Hepatocyte (in vitro differentiated cells): ENCODE results near the gene MIOX. TPM values are rescaled to one million over a fixed set of nuclear protein-coding genes. Genes with fewer than 3 reads are reported as not detected.

Experiments
- DNase-seq: peaks from one replicate; pipeline ENCODE4 v3.0.0-alpha.2; 2016; ENCODE audit warnings: low spot score
- H2AFZ ChIP-seq: fragments of 200-600 bp; sonication (generic); 2 replicates; pipeline ENCODE4 v1.6.0; 2016; ENCODE audit warnings: antibody characterized with exemption, mild to moderate bottlenecking
- H3K27ac ChIP-seq: fragments of 200-600 bp; sonication (generic); 2 replicates; pipeline ENCODE4 v1.5.1; 2016; ENCODE audit warnings: mild to moderate bottlenecking
- H3K27me3 ChIP-seq: fragments of 200-600 bp; sonication (generic); 2 replicates; pipeline ENCODE4 v1.6.1; 2016
- H3K36me3 ChIP-seq: fragments of 200-600 bp; sonication (generic); replicated peaks from 2 replicates; pipeline ENCODE4 v1.5.1; 2016; ENCODE audit warnings: low read depth; ENCODE audit not compliant: insufficient read depth
- H3K4me1 ChIP-seq: fragments of 200-600 bp; sonication (generic); 2 replicates; pipeline ENCODE4 v1.5.1; 2016; ENCODE audit warnings: mild to moderate bottlenecking, moderate library complexity; ENCODE audit not compliant: insufficient read depth
- H3K4me2 ChIP-seq: fragments of 200-600 bp; sonication (generic); 2 replicates; pipeline ENCODE4 v1.6.0; 2016
- H3K4me3 ChIP-seq: fragments of 200-600 bp; sonication (generic); 2 replicates; pipeline ENCODE4 v1.5.1; 2016; ENCODE audit warnings: mild to moderate bottlenecking
- H3K79me2 ChIP-seq: fragments of 200-600 bp; sonication (generic); 2 replicates; pipeline ENCODE4 v1.6.0; 2017; ENCODE audit warnings: mild to moderate bottlenecking
- H3K9me2 ChIP-seq: fragments of 200-600 bp; sonication (generic); replicated peaks from 2 replicates; pipeline ENCODE4 v1.6.0; 2017; ENCODE audit warnings: mild to moderate bottlenecking; ENCODE audit not compliant: insufficient read depth
- H3K9me3 ChIP-seq: fragments of 200-600 bp; sonication (generic); 2 replicates; pipeline ENCODE4 v1.5.1; 2016; ENCODE audit warnings: low read depth, mild to moderate bottlenecking
- H4K20me1 ChIP-seq: fragments of 200-600 bp; sonication (generic); 2 replicates; pipeline ENCODE4 v1.6.0; 2016; ENCODE audit warnings: mild to moderate bottlenecking; ENCODE audit not compliant: insufficient read depth, poor library complexity, severe bottlenecking
- CTCF ChIP-seq: fragments of 200-600 bp; sonication (generic); IDR thresholded peaks from 2 replicates; pipeline ENCODE4 v1.5.1; 2016; ENCODE audit warnings: antibody characterized with exemption, mild to moderate bottlenecking; ENCODE audit not compliant: poor library complexity
- EZH2 ChIP-seq: fragments of 200-600 bp; sonication (generic); IDR thresholded peaks from 2 replicates; pipeline ENCODE4 v1.6.1; 2016; ENCODE audit warnings: antibody characterized with exemption, mild to moderate bottlenecking, borderline replicate concordance
- EZH2phosphoT487 ChIP-seq: fragments of 200-600 bp; sonication (generic); IDR thresholded peaks from one replicate; pipeline ENCODE4 v1.6.1; 2018; ENCODE audit warnings: antibody characterized with exemption, mild to moderate bottlenecking, low read depth, moderate library complexity; ENCODE audit not compliant: unreplicated experiment, severe bottlenecking
- WGBS: methylation state at CpG from one replicate; pipeline ENCODE4 v1.1.6; 2016; ENCODE audit warnings: low lambda C conversion rate; ENCODE audit errors: missing lambda C conversion rate; 5-methylcytosine and 5-hydroxymethylcytosine counted together
- polyA plus RNA-seq: library from polyadenylated mRNA; unstranded; fragments of >200 nt; fragmentation: Nextera tagmentation; extraction: Ambion mirVana; gene quantifications from 2 replicates; pipeline ENCODE4 v1.2.1, GENCODE V29; 2016
- total RNA-seq: library from RNA; depleted of rRNA; stranded (reverse); fragments of >200 nt; gene quantifications from 2 replicates; pipeline ENCODE4 v1.2.3, GENCODE V29; 2014

MIOX gene
- total and polyA plus RNA-seq, 2 experiments from 2014 or later: not detected

- H3K4me1 ChIP-seq: peaks cover 19% of the 10 kb centered on the region
- no peaks in the 10 kb centered on the region for H3K36me3 ChIP-seq
- peak overlapping the region; percentile 42 for H2AFZ ChIP-seq
- peak overlapping the region; percentile 23 for H3K4me3 ChIP-seq
- WGBS: 16% methylated on average over 18 of the region's 19 CpGs
- H3K9me3 ChIP-seq: no peaks in the 10 kb centered on the region
- H3K9me2 ChIP-seq: no peaks in the 10 kb centered on the region
- peak overlapping the region; percentile 90 for H3K27ac ChIP-seq
- H3K27me3 ChIP-seq: no peaks in the 10 kb centered on the region
- TF ChIP-seq CTCF: no peak
- no peak for TF ChIP-seq EZH2phosphoT487
- no peak for DNase-seq
- H3K4me2 ChIP-seq: peak overlapping the region; percentile 94
- H4K20me1 ChIP-seq: peaks cover 13% of the 10 kb centered on the region
- H3K79me2 ChIP-seq: peaks cover 37% of the 10 kb centered on the region
These were observed 38.0 kb downstream of the MIOX start for GRCh38 chr22:50524676-50525103.

- Histone ChIP-seq H3K4me2 (peak within 1 kb of the TSS; percentile 94), H3K79me2 (peaks cover 37% of the 10 kb centered on the region), H3K4me1 (peaks cover 20% of the 10 kb centered on the region), H3K4me3 (peak within 1 kb of the TSS; percentile 67), H3K27ac (peak within 1 kb of the TSS; percentile 98), H2AFZ (peak within 1 kb of the TSS; percentile 80), H4K20me1 (peaks cover 13% of the 10 kb centered on the region), H3K27me3 (peaks cover 1% of the 10 kb centered on the region), H3K36me3 (no peaks in the 10 kb centered on the region), H3K9me2 (no peaks in the 10 kb centered on the region), H3K9me3 (no peaks in the 10 kb centered on the region)
- TF ChIP-seq CTCF (peak; percentile 64), EZH2phosphoT487 (no peak)
- WGBS: 1% methylated on average over 73 of the region's 84 CpGs
- DNase-seq: peak; percentile 99
These were observed 38.6 kb downstream of the MIOX start, which contains the start of gene SCO2 for GRCh38 chr22:50525104-50525857. TSS of gene SCO2 (minus strand) at chr22:50525598. CDS start at chr22:50524411, 1,187 bp downstream.

GRCh38 chr22:50525858-50526107 is 39.1 kb downstream of the MIOX start:
- Histone ChIP-seq H3K36me3 (no peaks in the 10 kb centered on the region), H3K9me2 (no peaks in the 10 kb centered on the region), H3K4me2 (peak overlapping the region; percentile 94), H3K27ac (peak overlapping the region; percentile 98), H2AFZ (peak overlapping the region; percentile 80), H3K4me1 (peaks cover 25% of the 10 kb centered on the region), H3K27me3 (peaks cover 5% of the 10 kb centered on the region), H3K9me3 (no peaks in the 10 kb centered on the region), H3K79me2 (peaks cover 35% of the 10 kb centered on the region), H4K20me1 (peaks cover 13% of the 10 kb centered on the region), H3K4me3 (peak overlapping the region; percentile 67)
- TF ChIP-seq CTCF: no peak
- TF ChIP-seq EZH2: no peak
- no peak for TF ChIP-seq EZH2phosphoT487
- 0% methylated on average over 11 of the region's 33 CpGs for WGBS
- no peak for DNase-seq
